Small intestine (tissue), 7 donors: ENCODE results near the gene DSTYK. TPM values are rescaled to one million over a fixed set of nuclear protein-coding genes. Genes with fewer than 3 reads are reported as not detected.

Experiments used
- DNase-seq, 2 donors: peaks; one replicate each; pipeline versions ENCODE4 v3.0.0 to v3.0.0-alpha.2; 2013
- FAIRE-seq: peaks from 2 replicates; lab custom pipeline; 2012; peaks lifted over from hg19 to GRCh38; lab: Jason Lieb, UNC
- H3K27ac ChIP-seq, 3 donors: one replicate each; pipeline ENCODE4 v1.5.1; 2013; ENCODE audit warnings: low read length in 2 of 3, mild to moderate bottlenecking in 2 of 3, control low read depth in 1 of 3, inconsistent platforms in 1 of 3, low read depth in 1 of 3, moderate library complexity in 1 of 3
- H3K27me3 ChIP-seq, 3 donors: one replicate each; pipeline ENCODE4 v1.6.1; 2013; ENCODE audit warnings: low read length in 3 of 3, inconsistent platforms in 1 of 3; ENCODE audit not compliant: control insufficient read depth in 3 of 3, insufficient read depth in 3 of 3
- H3K36me3 ChIP-seq, 3 donors: one replicate each; pipeline ENCODE4 v1.6.1; 2013; ENCODE audit warnings: low read length in 3 of 3, inconsistent platforms in 1 of 3, low read depth in 1 of 3, mild to moderate bottlenecking in 1 of 3, moderate library complexity in 1 of 3; ENCODE audit not compliant: control insufficient read depth in 3 of 3, insufficient read depth in 2 of 3
- H3K4me1 ChIP-seq, 3 donors: one replicate each; pipeline ENCODE4 v1.6.1; 2013; ENCODE audit warnings: low read length in 2 of 3, inconsistent platforms in 1 of 3, low read depth in 1 of 3, mild to moderate bottlenecking in 1 of 3, moderate library complexity in 1 of 3; ENCODE audit not compliant: control insufficient read depth in 3 of 3, insufficient read depth in 2 of 3
- H3K4me3 ChIP-seq, 3 donors: one replicate each; pipeline ENCODE4 v1.5.1; 2013; ENCODE audit warnings: low read length in 3 of 3, control low read depth in 1 of 3, inconsistent platforms in 1 of 3, low read depth in 1 of 3, mild to moderate bottlenecking in 1 of 3, moderate library complexity in 1 of 3
- H3K9me3 ChIP-seq, 2 donors: one replicate each; pipeline ENCODE4 v1.6.1; 2013; ENCODE audit warnings: low read depth in 1 of 2, low read length in 1 of 2; ENCODE audit not compliant: control insufficient read depth in 2 of 2, insufficient read depth in 1 of 2
- WGBS, 3 donors: extraction: QIAGEN DNeasy Blood & Tissue Kit; methylation state at CpG; one replicate each; pipeline ENCODE4 v1.1.7; 2013; 5-methylcytosine and 5-hydroxymethylcytosine counted together
- polyA plus RNA-seq, 4 donors: library from polyadenylated mRNA; stranded (reverse) in 3 of 4; unstranded in 1 of 4; fragments of 200-250 nt in 3 of 4; fragments of 120-200 nt in 1 of 4; gene quantifications; one replicate each; pipeline versions ENCODE4 v1.2.1 to v1.2.3, GENCODE V29; 2013
- donor health status: healthy with polysubstance abuse.
- donor health status: control.
- donor health status: control.
- donor health status: Bipolar disorder and iron deficiency.
- donor health status: healthy.

DSTYK gene
- polyA plus RNA-seq, 4 donors, result 1.1 to 4.8 (median 2.3) TPM

- DNase-seq (no peak), FAIRE-seq (no peak)
- Histone ChIP-seq H3K27me3 (no peaks in the 10 kb centered on the region), H3K27ac (no peak overlapping the region), H3K36me3 (no peaks in the 10 kb centered on the region), H3K4me1 (no peaks in the 10 kb centered on the region), H3K9me3 (no peaks in the 10 kb centered on the region), H3K4me3 (no peak overlapping the region)
- 60 to 86% (median 60%) methylated on average over 4 of the region's 4 CpGs for WGBS, 3 donors
Observed at GRCh38 chr1:205129447-205130029, 82.0 kb downstream of the DSTYK start.

- no peaks in the 10 kb centered on the region for H3K36me3 ChIP-seq
- no peak overlapping the region for H3K4me3 ChIP-seq
- H3K4me1 ChIP-seq, result no peaks in the 10 kb centered on the region
- H3K27ac ChIP-seq, result no peak overlapping the region
- FAIRE-seq (no peak), DNase-seq (no peak)
- H3K9me3 ChIP-seq, result no peaks in the 10 kb centered on the region
- no peaks in the 10 kb centered on the region for H3K27me3 ChIP-seq
- 91% methylated on average over 2 of the region's 2 CpGs for WGBS, 3 donors
Observed at GRCh38 chr1:205128050-205128449, 83.5 kb downstream of the DSTYK start.

GRCh38 chr1:205127646-205128045, 83.9 kb downstream of the DSTYK start:
- Histone ChIP-seq H3K27ac (no peak overlapping the region), H3K36me3 (no peaks in the 10 kb centered on the region), H3K27me3 (no peaks in the 10 kb centered on the region), H3K9me3 (no peaks in the 10 kb centered on the region), H3K4me1 (no peaks in the 10 kb centered on the region), H3K4me3 (no peak overlapping the region)
- DNase-seq, result no peak
- FAIRE-seq, result no peak
- 88 to 89% (median 89%) methylated on average over 3 of the region's 3 CpGs for WGBS, 3 donors

GRCh38 chr1:205124726-205125125, 86.8 kb downstream of the DSTYK start:
- no peaks in the 10 kb centered on the region for H3K9me3 ChIP-seq
- no peaks in the 10 kb centered on the region for H3K36me3 ChIP-seq
- H3K27ac ChIP-seq, result no peak overlapping the region
- peaks cover 4 to 11% (median 8%) of the 10 kb centered on the region in 3 donors for H3K4me1 ChIP-seq
- FAIRE-seq (no peak), DNase-seq (no peak)
- H3K27me3 ChIP-seq, result no peaks in the 10 kb centered on the region
- no peak overlapping the region for H3K4me3 ChIP-seq
- 77 to 90% (median 85%) methylated on average over 7 of the region's 7 CpGs for WGBS, 3 donors

- Histone ChIP-seq H3K27ac (peak overlapping the region; percentile 86 to 94 (median 86)), H3K4me3 (peak overlapping the region in 2 of 3 donors; percentile 43 to 93), H3K4me1 (peaks cover 4 to 12% (median 11%) of the 10 kb centered on the region in 3 donors), H3K36me3 (peaks cover 0 to 2% (median 2%) of the 10 kb centered on the region in 3 donors), H3K27me3 (no peaks in the 10 kb centered on the region), H3K9me3 (no peaks in the 10 kb centered on the region)
- WGBS, 3 donors, result 10 to 17% (median 13%) methylated on average over 9 of the region's 9 CpGs
- no peak for DNase-seq
- FAIRE-seq, result no peak
Observed at GRCh38 chr1:205122489-205122882, 89.0 kb downstream of the DSTYK start.

GRCh38 chr1:205121660-205122488, 89.6 kb downstream of the DSTYK start, which contains the start of gene RBBP5:
RBBP5 (minus strand) TSS chr1:205121978; CDS start chr1:205121873, 105 bp downstream.
- peak within 1 kb of the TSS; percentile 86 to 94 (median 86) for H3K27ac ChIP-seq
- peaks cover 0 to 5% (median 2%) of the 10 kb centered on the region in 3 donors for H3K36me3 ChIP-seq
- WGBS, 3 donors, result 0% methylated on average over 46 of the region's 46 CpGs
- no peaks in the 10 kb centered on the region for H3K9me3 ChIP-seq
- DNase-seq, result peak; percentile 98
- no peaks in the 10 kb centered on the region for H3K27me3 ChIP-seq
- H3K4me1 ChIP-seq, result peaks cover 4 to 12% (median 11%) of the 10 kb centered on the region in 3 donors
- H3K4me3 ChIP-seq, result peak within 1 kb of the TSS; percentile 79 to 93 (median 84)
- FAIRE-seq, result no peak

GRCh38 chr1:205118752-205119151, 92.8 kb downstream of the DSTYK start:
- H3K27ac ChIP-seq, result no peak overlapping the region
- FAIRE-seq (no peak), DNase-seq (no peak)
- H3K36me3 ChIP-seq, result peaks cover 2 to 9% (median 3%) of the 10 kb centered on the region in 3 donors
- H3K9me3 ChIP-seq, result no peaks in the 10 kb centered on the region
- H3K27me3 ChIP-seq, result no peaks in the 10 kb centered on the region
- H3K4me1 ChIP-seq, result peaks cover 4 to 12% (median 11%) of the 10 kb centered on the region in 3 donors
- WGBS, 3 donors, result 58 to 72% (median 72%) methylated on average over 2 of the region's 2 CpGs
- no peak overlapping the region for H3K4me3 ChIP-seq

GRCh38 chr1:205111354-205111753, 100.1 kb downstream of the DSTYK start:
- Histone ChIP-seq H3K27me3 (no peaks in the 10 kb centered on the region), H3K4me3 (no peak overlapping the region), H3K9me3 (no peaks in the 10 kb centered on the region), H3K27ac (no peak overlapping the region), H3K36me3 (peaks cover 3 to 16% (median 7%) of the 10 kb centered on the region in 3 donors), H3K4me1 (no peaks in the 10 kb centered on the region)
- DNase-seq (no peak), FAIRE-seq (no peak)
